DOHH2 (cell line): ENCODE results near the gene ZER1.

Experiments
- H3F3A ChIP-seq: fragments of 200-600 bp; sonication (generic), shearing (Covaris generic); 2 replicates; pipeline ENCODE4 v1.6.0; 2016; ENCODE audit warnings: antibody characterized with exemption, mild to moderate bottlenecking; ENCODE audit not compliant: control insufficient read depth, insufficient read depth
- H3K27ac ChIP-seq: fragments of 200-600 bp; sonication (generic); 2 replicates; pipeline ENCODE4 v1.5.1; 2014; ENCODE audit warnings: low read depth, mild to moderate bottlenecking, low read length, moderate library complexity
- H3K27me3 ChIP-seq: fragments of 200-600 bp; sonication (generic); 2 replicates; pipeline ENCODE4 v1.6.1; 2014; ENCODE audit warnings: mild to moderate bottlenecking, low read length, mixed read lengths; ENCODE audit not compliant: control insufficient read depth
- H3K36me3 ChIP-seq: fragments of 200-600 bp; sonication (generic); 2 replicates; pipeline ENCODE4 v1.6.1; 2014; ENCODE audit warnings: mild to moderate bottlenecking, low read length, moderate library complexity, mixed read lengths; ENCODE audit not compliant: control insufficient read depth
- H3K4me1 ChIP-seq: fragments of 200-600 bp; sonication (generic); 2 replicates; pipeline ENCODE4 v1.6.1; 2014; ENCODE audit warnings: mild to moderate bottlenecking, low read length, mixed read lengths; ENCODE audit not compliant: control insufficient read depth
- H3K4me2 ChIP-seq: fragments of 200-600 bp; sonication (generic); 2 replicates; pipeline ENCODE4 v1.6.0; 2014; ENCODE audit warnings: mild to moderate bottlenecking, low read length, moderate library complexity
- H3K4me3 ChIP-seq: fragments of 200-600 bp; sonication (generic); 2 replicates; pipeline ENCODE4 v1.5.1; 2014; ENCODE audit warnings: mild to moderate bottlenecking, low read length, mixed read lengths
- H3K79me2 ChIP-seq: fragments of 200-600 bp; sonication (generic); 2 replicates; pipeline ENCODE4 v1.6.1; 2014; ENCODE audit warnings: mild to moderate bottlenecking, low read length, mixed read lengths; ENCODE audit not compliant: control insufficient read depth
- H3K9me2 ChIP-seq: fragments of 200-600 bp; sonication (generic); replicated peaks from 2 replicates; pipeline ENCODE4 v1.6.1; 2014; ENCODE audit warnings: mild to moderate bottlenecking, low read length, mixed read lengths; ENCODE audit not compliant: control insufficient read depth
- H3K9me3 ChIP-seq: fragments of 200-600 bp; sonication (generic); 2 replicates; pipeline ENCODE4 v1.6.1; 2014; ENCODE audit warnings: antibody characterized with exemption, low read length, mixed read lengths; ENCODE audit not compliant: control insufficient read depth, insufficient read depth
- H4K20me1 ChIP-seq: fragments of 200-600 bp; sonication (generic); 2 replicates; pipeline ENCODE4 v1.6.0; 2014; ENCODE audit warnings: low read depth, mild to moderate bottlenecking, antibody characterized with exemption, low read length, moderate library complexity; ENCODE audit not compliant: control insufficient read depth, insufficient read depth
- EZH2phosphoT487 ChIP-seq: fragments of 200-600 bp; sonication (generic); IDR thresholded peaks from 2 replicates; pipeline ENCODE4 v1.6.1; 2017; ENCODE audit warnings: borderline replicate concordance, mild to moderate bottlenecking, antibody characterized with exemption, low read length, moderate library complexity, mixed read lengths
- TF ChIP-seq, protein P1 (sequence below): fragments of 200-600 bp; sonication (generic); IDR thresholded peaks from one replicate; pipeline ENCODE4 v1.5.1; 2014; ENCODE audit warnings: antibody characterized with exemption, mild to moderate bottlenecking, low read depth, low read length; ENCODE audit not compliant: poor library complexity, severe bottlenecking

ZER1 gene

DNA sequence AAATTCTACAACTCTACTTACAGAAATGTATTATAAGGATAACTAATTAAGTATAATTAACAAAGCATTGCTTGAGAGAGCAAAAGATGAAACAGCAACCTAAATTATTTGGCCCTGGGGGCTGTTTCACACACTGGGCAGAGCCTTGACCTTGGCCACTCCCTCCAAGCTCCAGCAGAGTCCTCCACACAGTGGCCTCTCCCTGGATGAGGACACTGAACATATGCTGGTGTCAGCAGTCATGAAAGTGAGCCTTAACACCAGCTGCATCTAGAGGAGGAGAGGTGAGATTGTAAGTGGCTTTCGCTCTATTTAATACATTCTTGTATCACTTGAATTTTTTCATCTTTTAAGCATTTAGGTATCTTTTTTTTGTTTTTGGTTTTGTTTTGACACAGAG, 24.5 kb downstream of the ZER1 start:
- Histone ChIP-seq H3K4me2 (no peak overlapping the region), H3K36me3 (no peaks in the 10 kb centered on the region; the same call in 1 of the 2 replicates), H3K9me2 (no peaks in the 10 kb centered on the region), H3F3A (no peaks in the 10 kb centered on the region), H3K27me3 (no peaks in the 10 kb centered on the region), H3K4me1 (no peaks in the 10 kb centered on the region), H3K9me3 (no peaks in the 10 kb centered on the region), H3K79me2 (no peaks in the 10 kb centered on the region), H3K4me3 (no peak overlapping the region), H3K27ac (no peak overlapping the region), H4K20me1 (no peaks in the 10 kb centered on the region)
- TF ChIP-seq, protein P1, sequence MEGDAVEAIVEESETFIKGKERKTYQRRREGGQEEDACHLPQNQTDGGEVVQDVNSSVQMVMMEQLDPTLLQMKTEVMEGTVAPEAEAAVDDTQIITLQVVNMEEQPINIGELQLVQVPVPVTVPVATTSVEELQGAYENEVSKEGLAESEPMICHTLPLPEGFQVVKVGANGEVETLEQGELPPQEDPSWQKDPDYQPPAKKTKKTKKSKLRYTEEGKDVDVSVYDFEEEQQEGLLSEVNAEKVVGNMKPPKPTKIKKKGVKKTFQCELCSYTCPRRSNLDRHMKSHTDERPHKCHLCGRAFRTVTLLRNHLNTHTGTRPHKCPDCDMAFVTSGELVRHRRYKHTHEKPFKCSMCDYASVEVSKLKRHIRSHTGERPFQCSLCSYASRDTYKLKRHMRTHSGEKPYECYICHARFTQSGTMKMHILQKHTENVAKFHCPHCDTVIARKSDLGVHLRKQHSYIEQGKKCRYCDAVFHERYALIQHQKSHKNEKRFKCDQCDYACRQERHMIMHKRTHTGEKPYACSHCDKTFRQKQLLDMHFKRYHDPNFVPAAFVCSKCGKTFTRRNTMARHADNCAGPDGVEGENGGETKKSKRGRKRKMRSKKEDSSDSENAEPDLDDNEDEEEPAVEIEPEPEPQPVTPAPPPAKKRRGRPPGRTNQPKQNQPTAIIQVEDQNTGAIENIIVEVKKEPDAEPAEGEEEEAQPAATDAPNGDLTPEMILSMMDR: no peak
- TF ChIP-seq EZH2phosphoT487: no peak

DNA sequence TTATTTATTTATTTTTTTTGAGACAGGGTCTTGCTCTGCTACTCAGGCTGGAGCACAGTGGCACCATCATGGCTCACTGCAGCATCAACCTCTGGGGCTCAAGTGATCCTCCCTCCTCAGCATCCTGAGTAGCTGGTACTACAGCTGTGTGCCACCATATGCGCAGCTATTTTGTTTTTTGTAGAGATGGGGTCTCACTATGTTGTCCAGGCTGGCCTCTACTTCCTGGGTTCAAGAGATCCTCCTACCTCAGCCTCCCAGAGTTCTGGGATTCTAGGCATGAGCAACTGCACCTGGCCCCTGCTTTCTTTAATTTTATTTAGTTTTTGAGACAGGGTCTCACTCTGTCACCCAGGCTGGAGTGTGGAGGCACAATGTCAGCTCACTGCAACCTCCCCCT, 28.3 kb downstream of the ZER1 start:
- H3K4me3 ChIP-seq: no peak overlapping the region
- no peaks in the 10 kb centered on the region for H3K36me3 ChIP-seq
- no peaks in the 10 kb centered on the region for H4K20me1 ChIP-seq
- no peaks in the 10 kb centered on the region for H3F3A ChIP-seq
- H3K4me2 ChIP-seq: no peak overlapping the region
- no peaks in the 10 kb centered on the region for H3K9me2 ChIP-seq
- TF ChIP-seq, protein P1: no peak
- TF ChIP-seq EZH2phosphoT487: no peak
- no peak overlapping the region for H3K27ac ChIP-seq
- no peaks in the 10 kb centered on the region for H3K9me3 ChIP-seq
- no peaks in the 10 kb centered on the region for H3K79me2 ChIP-seq
- no peaks in the 10 kb centered on the region for H3K27me3 ChIP-seq
- no peaks in the 10 kb centered on the region for H3K4me1 ChIP-seq

DNA sequence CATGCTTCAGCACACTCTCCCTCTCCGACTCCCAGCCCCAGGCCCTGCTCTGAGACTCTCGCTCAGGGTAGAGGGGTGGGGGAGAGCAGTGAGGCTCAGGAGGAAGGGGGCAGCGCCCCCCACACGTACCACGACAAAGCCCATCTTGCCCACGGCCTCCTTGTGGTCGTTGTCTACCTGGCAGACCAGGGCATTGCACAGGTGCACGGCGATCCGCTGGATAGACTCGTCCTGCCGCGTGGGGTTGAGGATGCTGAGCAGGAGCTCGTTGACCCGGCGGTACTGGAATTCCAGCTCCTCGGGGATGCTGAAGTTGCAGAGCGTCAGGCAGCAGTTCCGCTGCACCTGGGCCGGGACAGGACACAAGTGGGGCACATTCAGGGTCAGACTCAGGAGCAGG, 29.3 kb downstream of the ZER1 start:
- no peak overlapping the region for H3K4me3 ChIP-seq
- H4K20me1 ChIP-seq: no peaks in the 10 kb centered on the region
- H3K9me2 ChIP-seq: no peaks in the 10 kb centered on the region
- no peaks in the 10 kb centered on the region for H3K9me3 ChIP-seq
- H3K4me2 ChIP-seq: no peak overlapping the region
- no peaks in the 10 kb centered on the region for H3K27me3 ChIP-seq
- H3K79me2 ChIP-seq: no peaks in the 10 kb centered on the region
- no peaks in the 10 kb centered on the region for H3F3A ChIP-seq
- no peaks in the 10 kb centered on the region for H3K36me3 ChIP-seq
- H3K4me1 ChIP-seq: no peaks in the 10 kb centered on the region
- TF ChIP-seq, protein P1: no peak
- TF ChIP-seq EZH2phosphoT487: no peak
- no peak overlapping the region for H3K27ac ChIP-seq

DNA sequence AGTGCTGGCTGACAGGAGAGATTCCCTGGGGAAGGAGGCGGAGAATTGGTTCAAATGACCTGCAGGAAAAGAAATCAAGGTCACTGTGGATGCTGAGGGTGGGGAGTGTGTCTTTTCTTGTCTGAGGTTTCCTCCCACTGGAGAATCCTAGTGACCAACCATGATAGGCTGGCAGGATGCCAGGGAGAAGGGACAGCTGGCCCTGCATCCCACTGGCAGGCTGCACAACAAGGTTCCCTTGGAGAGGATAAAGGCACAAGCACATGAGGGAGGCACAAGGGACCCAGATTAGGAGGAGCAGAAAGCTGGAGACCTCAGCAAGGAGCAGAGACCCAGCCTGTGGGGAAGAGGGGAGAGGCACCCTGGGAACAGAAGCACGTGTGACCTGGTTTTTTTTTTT, 36.4 kb downstream of the ZER1 start:
- Histone ChIP-seq H3K36me3 (peaks cover 6% of the 10 kb centered on the region; the same call in 1 of the 2 replicates), H3K4me1 (peaks cover 7% of the 10 kb centered on the region), H3K79me2 (no peaks in the 10 kb centered on the region), H3F3A (no peaks in the 10 kb centered on the region), H3K4me3 (no peak overlapping the region), H3K9me2 (no peaks in the 10 kb centered on the region), H3K4me2 (no peak overlapping the region), H3K9me3 (no peaks in the 10 kb centered on the region), H4K20me1 (no peaks in the 10 kb centered on the region), H3K27me3 (no peaks in the 10 kb centered on the region), H3K27ac (no peak overlapping the region)
- TF ChIP-seq EZH2phosphoT487: no peak
